Measurements from ENCODE around the gene RFC1.

DNA sequence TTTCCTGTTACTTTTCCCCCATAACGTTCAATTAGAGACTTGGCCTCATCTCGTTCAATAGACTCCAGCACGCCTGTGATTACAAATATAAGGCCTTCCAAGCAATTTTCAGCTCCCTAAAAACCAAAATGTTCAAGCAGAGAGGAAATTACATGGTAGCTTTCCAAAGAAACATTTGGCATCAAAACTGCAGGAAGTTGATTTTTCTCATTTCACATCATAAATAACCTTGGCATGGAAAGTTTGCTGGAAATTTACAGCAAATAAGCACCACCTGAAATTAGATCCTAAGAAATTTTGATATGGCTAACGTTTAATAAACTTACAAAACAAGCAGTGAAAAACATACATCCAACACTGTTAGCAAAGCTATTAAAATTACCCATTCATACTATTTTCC, 53.3 kb downstream of the RFC1 start:
- TF ChIP-seq CTCF (IDR thresholded peaks at IDR 0.05; ENCODE audit: insufficient read depth, low read length) (no peak), POLR2AphosphoS5 (IDR thresholded peaks at IDR 0.05; ENCODE audit: low read depth) (no peak), SPI1 (IDR thresholded peaks at IDR 0.05; ENCODE audit: borderline replicate concordance, low read depth) (no peak), GABPA (IDR thresholded peaks at IDR 0.05; ENCODE audit: low read depth) (no peak)
- TF ChIP-seq, protein P1, sequence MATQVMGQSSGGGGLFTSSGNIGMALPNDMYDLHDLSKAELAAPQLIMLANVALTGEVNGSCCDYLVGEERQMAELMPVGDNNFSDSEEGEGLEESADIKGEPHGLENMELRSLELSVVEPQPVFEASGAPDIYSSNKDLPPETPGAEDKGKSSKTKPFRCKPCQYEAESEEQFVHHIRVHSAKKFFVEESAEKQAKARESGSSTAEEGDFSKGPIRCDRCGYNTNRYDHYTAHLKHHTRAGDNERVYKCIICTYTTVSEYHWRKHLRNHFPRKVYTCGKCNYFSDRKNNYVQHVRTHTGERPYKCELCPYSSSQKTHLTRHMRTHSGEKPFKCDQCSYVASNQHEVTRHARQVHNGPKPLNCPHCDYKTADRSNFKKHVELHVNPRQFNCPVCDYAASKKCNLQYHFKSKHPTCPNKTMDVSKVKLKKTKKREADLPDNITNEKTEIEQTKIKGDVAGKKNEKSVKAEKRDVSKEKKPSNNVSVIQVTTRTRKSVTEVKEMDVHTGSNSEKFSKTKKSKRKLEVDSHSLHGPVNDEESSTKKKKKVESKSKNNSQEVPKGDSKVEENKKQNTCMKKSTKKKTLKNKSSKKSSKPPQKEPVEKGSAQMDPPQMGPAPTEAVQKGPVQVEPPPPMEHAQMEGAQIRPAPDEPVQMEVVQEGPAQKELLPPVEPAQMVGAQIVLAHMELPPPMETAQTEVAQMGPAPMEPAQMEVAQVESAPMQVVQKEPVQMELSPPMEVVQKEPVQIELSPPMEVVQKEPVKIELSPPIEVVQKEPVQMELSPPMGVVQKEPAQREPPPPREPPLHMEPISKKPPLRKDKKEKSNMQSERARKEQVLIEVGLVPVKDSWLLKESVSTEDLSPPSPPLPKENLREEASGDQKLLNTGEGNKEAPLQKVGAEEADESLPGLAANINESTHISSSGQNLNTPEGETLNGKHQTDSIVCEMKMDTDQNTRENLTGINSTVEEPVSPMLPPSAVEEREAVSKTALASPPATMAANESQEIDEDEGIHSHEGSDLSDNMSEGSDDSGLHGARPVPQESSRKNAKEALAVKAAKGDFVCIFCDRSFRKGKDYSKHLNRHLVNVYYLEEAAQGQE (IDR thresholded peaks at IDR 0.05; ENCODE audit: insufficient replicate concordance, low read depth), result no peak

All from HL-60 (cell line).